GM10266 (cell line): ENCODE results near the gene STAU1.
A peak's percentile ranks its signal among the peaks of the same experiment; 100 is the strongest.
"Not testable (repeated sequence)": the region's sequence is repeated elsewhere in the genome, so short reads cannot be mapped to it uniquely, and the experiment has no call there.

Experiments used
- DNase-seq: peaks from one replicate; pipeline ENCODE4 v3.0.0; 2012; ENCODE audit errors: extremely low spot score
- TF ChIP-seq, protein P1 (sequence below): IDR thresholded peaks from 2 replicates; pipeline ENCODE4 v1.5.1; 2012; ENCODE audit warnings: mild to moderate bottlenecking, low read depth; ENCODE audit not compliant: control insufficient read depth, insufficient read depth; ENCODE audit errors: missing control alignments

STAU1 gene

DNA sequence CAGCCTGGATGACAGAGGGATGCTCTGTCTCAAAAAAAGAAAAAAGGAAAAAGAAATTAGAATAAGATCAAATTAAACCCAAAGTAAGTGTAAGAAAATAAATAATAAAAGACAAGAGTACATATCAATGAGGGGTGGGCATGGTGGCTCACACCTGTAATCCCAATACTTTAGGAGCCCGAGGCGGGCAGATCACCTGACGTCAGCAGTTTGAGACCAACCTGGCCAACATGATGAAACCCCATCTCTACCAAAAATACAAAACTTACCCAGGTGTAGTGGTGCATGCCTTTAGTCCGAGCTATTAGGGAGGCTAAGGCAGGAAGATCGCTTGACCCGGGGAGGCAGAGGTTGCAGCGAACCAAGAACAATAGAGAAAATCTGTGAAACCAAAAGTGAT is 14.9 kb upstream of the STAU1 start:
- TF ChIP-seq, protein P1, sequence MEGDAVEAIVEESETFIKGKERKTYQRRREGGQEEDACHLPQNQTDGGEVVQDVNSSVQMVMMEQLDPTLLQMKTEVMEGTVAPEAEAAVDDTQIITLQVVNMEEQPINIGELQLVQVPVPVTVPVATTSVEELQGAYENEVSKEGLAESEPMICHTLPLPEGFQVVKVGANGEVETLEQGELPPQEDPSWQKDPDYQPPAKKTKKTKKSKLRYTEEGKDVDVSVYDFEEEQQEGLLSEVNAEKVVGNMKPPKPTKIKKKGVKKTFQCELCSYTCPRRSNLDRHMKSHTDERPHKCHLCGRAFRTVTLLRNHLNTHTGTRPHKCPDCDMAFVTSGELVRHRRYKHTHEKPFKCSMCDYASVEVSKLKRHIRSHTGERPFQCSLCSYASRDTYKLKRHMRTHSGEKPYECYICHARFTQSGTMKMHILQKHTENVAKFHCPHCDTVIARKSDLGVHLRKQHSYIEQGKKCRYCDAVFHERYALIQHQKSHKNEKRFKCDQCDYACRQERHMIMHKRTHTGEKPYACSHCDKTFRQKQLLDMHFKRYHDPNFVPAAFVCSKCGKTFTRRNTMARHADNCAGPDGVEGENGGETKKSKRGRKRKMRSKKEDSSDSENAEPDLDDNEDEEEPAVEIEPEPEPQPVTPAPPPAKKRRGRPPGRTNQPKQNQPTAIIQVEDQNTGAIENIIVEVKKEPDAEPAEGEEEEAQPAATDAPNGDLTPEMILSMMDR: no peak

DNA sequence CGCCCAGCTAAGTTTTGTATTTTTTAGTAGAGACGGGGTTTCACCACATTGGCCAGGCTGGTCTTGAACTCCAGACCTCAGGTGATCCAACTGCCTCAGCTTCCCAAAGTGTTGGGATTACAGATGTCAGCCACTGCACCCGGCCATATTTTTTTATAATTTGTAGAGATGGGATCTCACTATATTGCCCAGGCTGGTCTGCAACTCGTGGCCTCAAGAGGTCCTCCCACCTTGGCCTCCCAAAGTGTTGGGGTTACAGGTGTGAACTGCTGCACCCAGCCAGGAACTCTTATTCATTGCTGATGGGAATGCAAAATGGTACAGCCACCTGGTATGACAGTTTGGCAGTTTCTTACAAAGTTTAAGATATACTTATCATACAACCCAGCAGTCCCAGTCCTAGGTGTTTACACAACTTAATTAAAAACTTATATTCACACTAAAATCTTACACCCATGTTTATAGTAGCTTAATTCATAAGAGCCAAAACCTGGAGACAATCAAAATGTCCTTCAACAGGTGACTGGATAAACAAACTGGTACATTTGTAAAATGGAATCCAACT is 11.7 kb upstream of the STAU1 start:
- DNase-seq: no peak
- TF ChIP-seq, protein P1: no peak

More for the DNA sequence above, 14.9 kb upstream of the STAU1 start:
- no peak for DNase-seq

DNA sequence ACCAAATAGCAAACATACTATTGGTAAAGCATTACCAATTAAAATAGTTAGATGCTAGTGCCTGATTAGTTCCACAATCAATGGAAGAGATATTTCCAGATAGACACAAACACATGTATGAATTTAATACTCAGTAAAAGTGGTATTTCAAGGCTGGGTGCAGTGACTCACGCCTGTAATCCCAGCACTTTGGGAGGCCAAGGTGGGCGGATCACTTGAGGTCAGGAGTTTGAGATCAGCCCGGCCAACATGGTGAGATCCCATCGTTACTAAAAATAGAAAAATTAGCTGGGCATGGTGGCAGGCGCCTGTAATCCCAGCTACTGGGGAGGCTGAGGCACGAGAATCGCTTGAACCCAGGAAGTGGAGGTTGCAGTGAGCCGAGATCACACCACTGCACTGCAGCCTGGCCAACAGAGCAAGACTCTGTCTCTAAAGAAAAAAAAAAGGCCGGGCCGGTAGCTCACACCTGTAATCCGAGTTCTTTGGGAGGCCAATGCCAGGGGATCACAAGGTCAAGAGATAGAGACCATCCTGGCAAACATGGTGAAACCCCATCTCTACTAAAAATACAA is 4.9 kb upstream of the STAU1 start:
- DNase-seq: not testable (repeated sequence)

DNA sequence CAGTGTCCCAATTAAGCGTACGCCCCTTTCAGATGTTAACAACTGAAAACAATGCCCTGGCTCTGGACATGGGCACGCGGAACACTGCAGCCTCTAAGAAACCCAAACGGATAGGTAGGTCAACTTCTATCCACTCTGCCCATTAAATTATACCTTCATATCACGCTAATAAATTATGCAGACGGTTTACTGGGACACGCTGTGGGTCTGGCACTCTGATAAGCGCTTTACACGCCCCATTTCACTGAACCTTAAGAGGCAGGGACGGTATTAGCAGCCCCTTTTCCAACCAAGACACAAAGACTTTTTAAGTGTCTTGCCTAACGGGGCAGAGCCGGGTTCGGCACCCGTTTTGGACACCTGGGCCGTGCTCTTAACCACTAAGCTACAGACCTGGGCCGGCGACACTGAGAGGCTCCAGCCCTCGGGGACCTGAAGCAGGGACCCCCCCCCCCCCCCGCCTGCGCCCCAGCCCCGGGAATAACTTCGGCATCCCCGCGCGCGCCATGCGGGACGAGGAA is 744 bp downstream of the STAU1 start:
- DNase-seq: no peak
- TF ChIP-seq, protein P1: no peak

DNA sequence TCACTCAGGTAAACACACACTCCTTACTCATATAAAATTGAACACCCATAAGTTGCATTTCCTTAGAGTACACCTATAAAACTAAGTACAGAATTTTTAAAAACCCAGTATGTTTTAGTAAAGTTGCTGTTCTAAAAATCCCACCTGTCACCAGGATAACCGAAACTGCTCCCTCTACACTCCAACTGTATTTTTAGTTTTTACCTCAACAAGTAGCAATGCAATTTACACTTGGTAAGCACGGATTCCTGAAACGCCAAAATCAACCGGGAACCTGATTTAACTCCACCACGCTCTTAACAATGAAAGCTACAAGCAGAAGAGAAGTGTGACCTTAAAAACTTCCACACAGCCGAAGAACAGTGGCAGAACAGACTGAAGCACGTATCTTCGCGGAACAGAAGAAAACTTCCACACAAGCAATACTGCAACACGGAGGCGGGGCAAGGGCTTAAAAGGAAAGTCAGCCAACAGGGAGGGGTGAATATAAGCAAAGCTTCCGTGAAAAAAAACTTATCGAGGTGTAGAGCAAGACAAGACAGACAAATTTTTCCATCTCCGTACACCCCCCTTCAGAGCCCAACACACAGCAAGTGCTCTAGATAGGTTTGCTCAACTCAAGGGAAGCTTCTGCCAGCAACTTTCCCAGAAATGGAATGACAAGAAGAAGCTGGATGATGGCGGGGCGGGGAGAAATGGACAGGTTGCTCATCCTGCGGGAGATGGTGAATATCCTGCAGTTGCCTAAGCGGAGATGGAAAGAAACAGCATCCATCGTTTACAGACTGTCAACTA is 1.4 kb downstream of the STAU1 start:
- peak; percentile 70 for DNase-seq
- TF ChIP-seq, protein P1: no peak

DNA sequence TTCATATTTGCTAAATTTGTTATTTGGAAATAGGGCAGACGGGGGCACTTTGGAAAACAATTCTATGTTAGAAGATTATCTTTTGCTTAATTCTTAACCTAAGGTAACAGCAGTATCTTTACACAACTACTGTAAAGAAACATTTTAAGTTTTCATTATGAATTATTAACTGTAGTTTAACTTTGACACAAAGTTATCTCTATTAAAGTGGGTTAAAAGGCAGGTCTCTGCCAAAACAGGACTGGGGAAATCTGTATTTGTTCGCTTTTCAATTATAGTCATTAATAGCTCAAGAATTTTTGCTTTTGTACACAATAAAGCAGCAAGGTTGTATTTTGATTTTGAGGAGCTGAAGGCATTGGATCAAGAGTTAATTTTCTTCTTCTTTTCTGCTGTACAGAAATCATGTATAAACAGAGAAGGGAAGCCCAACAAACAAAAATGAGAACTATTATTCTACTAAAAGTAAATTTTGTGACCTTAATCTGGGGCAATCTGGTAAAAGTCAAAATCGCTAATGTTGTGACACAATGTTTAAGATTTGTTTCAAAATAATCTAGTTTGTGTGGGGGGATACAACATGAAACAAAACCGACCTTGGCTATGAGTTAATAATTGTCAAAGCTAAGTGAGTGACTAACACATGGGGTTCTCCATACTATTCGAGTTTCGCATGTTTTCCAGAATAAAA is 2.9 kb downstream of the STAU1 start:
- no peak for DNase-seq
- TF ChIP-seq, protein P1: no peak

DNA sequence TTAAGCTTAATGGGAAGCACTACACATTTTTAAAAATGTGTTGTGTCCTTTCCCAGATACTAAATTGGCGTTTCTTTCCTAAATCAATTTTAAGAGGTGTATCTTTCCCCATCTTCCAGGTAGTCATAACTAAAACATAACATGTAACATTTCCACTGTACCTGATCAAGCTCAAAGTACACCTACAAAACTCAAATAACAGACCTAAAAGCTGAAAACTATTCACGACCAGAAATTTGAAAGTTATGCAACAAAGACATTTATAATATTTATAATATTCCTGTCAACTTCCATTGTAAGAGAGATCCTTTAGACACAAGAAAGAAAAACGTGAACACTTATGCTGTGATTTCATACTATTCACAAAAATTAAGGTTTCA is 3.5 kb downstream of the STAU1 start:
- DNase-seq: no peak
- TF ChIP-seq, protein P1: no peak

DNA sequence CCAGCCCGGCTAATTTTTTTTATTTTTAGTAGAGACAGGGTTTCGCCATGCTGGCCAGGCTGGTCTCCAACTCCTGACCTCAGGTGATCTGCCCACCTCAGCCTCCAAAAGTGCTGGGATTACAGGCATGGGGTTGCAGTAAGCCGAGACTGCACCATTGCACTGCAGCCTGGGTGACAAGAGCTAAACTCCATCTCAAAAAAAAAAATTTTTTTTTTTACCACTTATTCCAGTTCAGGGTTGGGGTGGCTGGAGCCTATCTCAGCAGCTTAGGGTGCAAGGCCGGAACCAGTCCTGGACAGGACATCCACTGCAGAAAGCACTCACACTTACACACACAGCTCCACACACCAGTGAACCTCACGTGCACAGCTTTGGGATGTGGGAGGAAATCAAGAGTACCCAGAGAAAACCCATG is 4.0 kb downstream of the STAU1 start:
- not testable (repeated sequence) for DNase-seq
